ENCODE results near the gene STK4. TPM values are rescaled to one million over a fixed set of nuclear protein-coding genes. Genes with fewer than 3 reads are reported as not detected.

STK4 gene
- total and polyA plus RNA-seq, 7 donors: 2.4 to 8.6 (median 5.6) TPM

- 59 to 61% (median 60%) methylated on average over 3 of the region's 3 CpGs for WGBS, 3 donors
Measured at GRCh38 chr20:44969300-44969894, 3.1 kb downstream of the STK4 start.

GRCh38 chr20:44970243-44970757 lies 4.0 kb downstream of the STK4 start:
- peaks cover 0 to 37% of the 10 kb centered on the region in 2 donors for H3K36me3 ChIP-seq (ENCODE audit: insufficient read depth in 1 of 2, low read depth in 1 of 2)
- H3K4me1 ChIP-seq: peaks cover 9% of the 10 kb centered on the region
- WGBS, 3 donors: 62 to 79% (median 65%) methylated on average over 1 of the region's 1 CpG
- no peak overlapping the region for H3K4me3 ChIP-seq
- H3K9me3 ChIP-seq: no peaks in the 10 kb centered on the region
- no peaks in the 10 kb centered on the region for H3K27me3 ChIP-seq (ENCODE audit: insufficient read depth in 3 of 3, low read length in 2 of 3)
- intact Hi-C loops (cut with DNase I): loop anchor here in 1 of 2 donors (10.0 kb wide), 1 partner anchor 1135 kb away; no protein-coding TSS in a partner anchor
- no peak for ATAC-seq
- DNase-seq: no peak
- H3K27ac ChIP-seq: no peak overlapping the region
- TF ChIP-seq CTCF (IDR thresholded peaks at IDR 0.05): no peak

More at GRCh38 chr20:44969300-44969894, 3.1 kb downstream of the STK4 start:
- H3K27me3 ChIP-seq (ENCODE audit: insufficient read depth in 3 of 3, low read length in 2 of 3): no peaks in the 10 kb centered on the region
- H3K36me3 ChIP-seq (ENCODE audit: insufficient read depth in 1 of 2, low read depth in 1 of 2): peaks cover 0 to 28% of the 10 kb centered on the region in 2 donors
- no peak overlapping the region for H3K27ac ChIP-seq
- no peaks in the 10 kb centered on the region for H3K9me3 ChIP-seq
- no peak for TF ChIP-seq CTCF (IDR thresholded peaks at IDR 0.05)
- ATAC-seq (no peak), DNase-seq (no peak)
- intact Hi-C loops (cut with DNase I): no loop called here
- H3K4me3 ChIP-seq: no peak overlapping the region
- H3K4me1 ChIP-seq: peaks cover 9% of the 10 kb centered on the region

GRCh38 chr20:44973053-44973452 lies 6.7 kb downstream of the STK4 start:
- H3K9me3 ChIP-seq: no peaks in the 10 kb centered on the region
- 65 to 72% (median 66%) methylated on average over 2 of the region's 2 CpGs for WGBS, 3 donors
- ATAC-seq (no peak), DNase-seq (no peak)
- TF ChIP-seq CTCF (IDR thresholded peaks at IDR 0.05): no peak
- H3K36me3 ChIP-seq (ENCODE audit: insufficient read depth in 1 of 2, low read depth in 1 of 2): peaks cover 0 to 47% of the 10 kb centered on the region in 2 donors
- no peaks in the 10 kb centered on the region for H3K27me3 ChIP-seq (ENCODE audit: insufficient read depth in 3 of 3, low read length in 2 of 3)
- H3K27ac ChIP-seq: no peak overlapping the region
- no peak overlapping the region for H3K4me3 ChIP-seq
- intact Hi-C loops (cut with DNase I): loop anchor here in 1 of 2 donors (10.0 kb wide), 1 partner anchor 1138 kb away; no protein-coding TSS in a partner anchor
- no peaks in the 10 kb centered on the region for H3K4me1 ChIP-seq

- Histone ChIP-seq H3K36me3 (ENCODE audit: insufficient read depth in 1 of 2, low read depth in 1 of 2) (peaks cover 0 to 82% of the 10 kb centered on the region in 2 donors), H3K27ac (no peak overlapping the region), H3K9me3 (no peaks in the 10 kb centered on the region), H3K27me3 (ENCODE audit: insufficient read depth in 3 of 3, low read length in 2 of 3) (no peaks in the 10 kb centered on the region), H3K4me1 (no peaks in the 10 kb centered on the region), H3K4me3 (no peak overlapping the region)
- 73 to 77% (median 75%) methylated on average over 4 of the region's 4 CpGs for WGBS, 3 donors
- no peak for TF ChIP-seq CTCF (IDR thresholded peaks at IDR 0.05)
- DNase-seq (no peak), ATAC-seq (no peak)
- intact Hi-C loops (cut with DNase I): loop anchor here in 1 of 2 donors (10.0 kb wide), 1 partner anchor 1142 kb away; no protein-coding TSS in a partner anchor
Measured at GRCh38 chr20:44976698-44977097, 10.4 kb downstream of the STK4 start.
